Measurements from ENCODE around the gene RBPJ. TPM values are rescaled to one million over a fixed set of nuclear protein-coding genes. Genes with fewer than 3 reads are reported as not detected.

Gene RBPJ
- total RNA-seq, 1 experiment from 2014 or later, result 33.7 TPM

DNA sequence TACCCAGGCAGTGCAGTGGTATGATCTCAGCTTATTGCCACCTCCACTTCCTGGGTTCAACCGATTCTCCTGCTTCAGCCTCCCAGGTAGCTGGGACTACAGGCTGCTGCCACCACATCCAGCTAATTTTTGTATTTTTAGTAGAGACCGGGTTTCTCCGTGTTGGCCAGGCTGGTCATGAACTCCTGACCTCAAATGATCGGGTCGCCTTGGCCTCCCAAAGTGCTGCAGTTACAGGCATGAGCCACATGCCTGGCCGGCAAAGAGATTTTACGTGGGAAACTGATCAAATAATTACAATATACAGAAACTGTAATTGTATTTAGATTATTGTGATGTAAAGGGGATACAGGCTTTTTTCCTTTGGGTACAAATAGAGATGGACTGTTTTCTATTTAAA, 33.7 kb downstream of the RBPJ start:
- Histone ChIP-seq H3K4me3 (ENCODE audit: low read depth in 2 of 2, low read length in 2 of 2) (no peak overlapping the region), H3K9me3 (ENCODE audit: control insufficient read depth, insufficient read depth, low read depth, low read length) (no peaks in the 10 kb centered on the region), H3K36me3 (ENCODE audit: control insufficient read depth, insufficient read depth, low read length) (no peaks in the 10 kb centered on the region), H3K4me1 (ENCODE audit: control insufficient read depth, insufficient read depth, low read length) (no peaks in the 10 kb centered on the region), H3K27ac (ENCODE audit: low read length) (no peak overlapping the region), H3K27me3 (ENCODE audit: control insufficient read depth, insufficient read depth, low read length) (no peaks in the 10 kb centered on the region)
- TF ChIP-seq, protein P1, sequence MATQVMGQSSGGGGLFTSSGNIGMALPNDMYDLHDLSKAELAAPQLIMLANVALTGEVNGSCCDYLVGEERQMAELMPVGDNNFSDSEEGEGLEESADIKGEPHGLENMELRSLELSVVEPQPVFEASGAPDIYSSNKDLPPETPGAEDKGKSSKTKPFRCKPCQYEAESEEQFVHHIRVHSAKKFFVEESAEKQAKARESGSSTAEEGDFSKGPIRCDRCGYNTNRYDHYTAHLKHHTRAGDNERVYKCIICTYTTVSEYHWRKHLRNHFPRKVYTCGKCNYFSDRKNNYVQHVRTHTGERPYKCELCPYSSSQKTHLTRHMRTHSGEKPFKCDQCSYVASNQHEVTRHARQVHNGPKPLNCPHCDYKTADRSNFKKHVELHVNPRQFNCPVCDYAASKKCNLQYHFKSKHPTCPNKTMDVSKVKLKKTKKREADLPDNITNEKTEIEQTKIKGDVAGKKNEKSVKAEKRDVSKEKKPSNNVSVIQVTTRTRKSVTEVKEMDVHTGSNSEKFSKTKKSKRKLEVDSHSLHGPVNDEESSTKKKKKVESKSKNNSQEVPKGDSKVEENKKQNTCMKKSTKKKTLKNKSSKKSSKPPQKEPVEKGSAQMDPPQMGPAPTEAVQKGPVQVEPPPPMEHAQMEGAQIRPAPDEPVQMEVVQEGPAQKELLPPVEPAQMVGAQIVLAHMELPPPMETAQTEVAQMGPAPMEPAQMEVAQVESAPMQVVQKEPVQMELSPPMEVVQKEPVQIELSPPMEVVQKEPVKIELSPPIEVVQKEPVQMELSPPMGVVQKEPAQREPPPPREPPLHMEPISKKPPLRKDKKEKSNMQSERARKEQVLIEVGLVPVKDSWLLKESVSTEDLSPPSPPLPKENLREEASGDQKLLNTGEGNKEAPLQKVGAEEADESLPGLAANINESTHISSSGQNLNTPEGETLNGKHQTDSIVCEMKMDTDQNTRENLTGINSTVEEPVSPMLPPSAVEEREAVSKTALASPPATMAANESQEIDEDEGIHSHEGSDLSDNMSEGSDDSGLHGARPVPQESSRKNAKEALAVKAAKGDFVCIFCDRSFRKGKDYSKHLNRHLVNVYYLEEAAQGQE (IDR thresholded peaks at IDR 0.05; ENCODE audit: insufficient read depth in 1 of 2, low read depth in 2 of 2, low read length in 1 of 2), result no peak
- TF ChIP-seq SIN3A (IDR thresholded peaks at IDR 0.05; ENCODE audit: borderline replicate concordance, insufficient read depth, low read depth, low read length) (no peak), CTCF (IDR thresholded peaks at IDR 0.05) (no peak), POLR2AphosphoS5 (IDR thresholded peaks at IDR 0.05; ENCODE audit: low read depth, low read length) (no peak), TCF7L2 (IDR thresholded peaks at IDR 0.05; ENCODE audit: low read depth, low read length) (no peak)
- ATAC-seq (no peak), DNase-seq (ENCODE audit: low read depth, low spot score) (no peak)
- intact Hi-C loops (cut with micrococcal nuclease; ENCODE audit: unreplicated experiment) (no loop called here), in situ Hi-C loops (cut with HindIII; ENCODE audit: low pct_unique_long_range_greater_than_20kb, low sequenced_read_pairs) (no loop called here)
- CTCF ChIA-PET, result interaction anchor here (0.7 kb wide), 1 partner anchor 26 kb away, joined by 3 read pairs; no protein-coding TSS in a partner anchor
- no TSS peak for BruUV-seq (replicated peaks)
- POLR2A ChIA-PET, result no interaction called here

- Histone ChIP-seq H3K27ac (ENCODE audit: low read length) (0 out of 2 replicates have a peak overlapping the region, but pooled peaks have one; percentile 34), H3K4me3 (ENCODE audit: low read depth in 2 of 2, low read length in 2 of 2) (no peak overlapping the region), H3K9me3 (ENCODE audit: control insufficient read depth, insufficient read depth, low read depth, low read length) (no peaks in the 10 kb centered on the region), H3K27me3 (ENCODE audit: control insufficient read depth, insufficient read depth, low read length) (no peaks in the 10 kb centered on the region), H3K36me3 (ENCODE audit: control insufficient read depth, insufficient read depth, low read length) (no peaks in the 10 kb centered on the region), H3K4me1 (ENCODE audit: control insufficient read depth, insufficient read depth, low read length) (no peaks in the 10 kb centered on the region)
- ChIA-PET POLR2A (no interaction called here), CTCF (interaction anchor here (0.7 kb wide), 1 partner anchor 61 kb away, joined by 3 read pairs; no protein-coding TSS in a partner anchor)
- BruUV-seq (replicated peaks), result no TSS peak
- no peak for ATAC-seq
- TF ChIP-seq, protein P1 (IDR thresholded peaks at IDR 0.05; ENCODE audit: insufficient read depth in 1 of 2, low read depth in 2 of 2, low read length in 1 of 2), result no peak
- no peak for TF ChIP-seq CTCF (IDR thresholded peaks at IDR 0.05)
- TF ChIP-seq SIN3A (IDR thresholded peaks at IDR 0.05; ENCODE audit: borderline replicate concordance, insufficient read depth, low read depth, low read length), result no peak
- TF ChIP-seq TCF7L2 (IDR thresholded peaks at IDR 0.05; ENCODE audit: low read depth, low read length), result no peak
- no peak for TF ChIP-seq POLR2AphosphoS5 (IDR thresholded peaks at IDR 0.05; ENCODE audit: low read depth, low read length)
- intact Hi-C loops (cut with micrococcal nuclease; ENCODE audit: unreplicated experiment), result no loop called here
- DNase-seq (ENCODE audit: low read depth, low spot score), result no peak
- in situ Hi-C loops (cut with HindIII; ENCODE audit: low pct_unique_long_range_greater_than_20kb, low sequenced_read_pairs), result no loop called here
These were observed 34.7 kb downstream of the RBPJ start for GRCh38 chr4:26355392-26356052.

All from Panc1 (cell line).